Adrenal gland (tissue), 5 donors: ENCODE results near the gene CD300LB.

ENCODE experiments used
- POLR2A ChIP-seq, 2 donors: fragments of 450-650 bp; IDR thresholded peaks; one replicate each; pipeline ENCODE4 v1.6.1; 2017; ENCODE audit warnings: antibody characterized with exemption in 2 of 2, mild to moderate bottlenecking in 2 of 2, moderate library complexity in 1 of 2
- TF ChIP-seq, protein P1 (sequence below), 6 experiments: fragments of 450-650 bp in 4 of 6; fragments of 200-600 bp in 2 of 6; sonication (generic) in 1 of 6; IDR thresholded peaks; 1 replicate in 5 of 6; 2 replicates in 1 of 6; pipeline versions ENCODE4 v1.5.1 to v1.8.0; 2016 to 2021; ENCODE audit warnings: antibody characterized with exemption in 6 of 6, mild to moderate bottlenecking in 2 of 6, moderate library complexity in 1 of 6
- donor health status: DM: no; HTN: no; CAD: no.

DNA sequence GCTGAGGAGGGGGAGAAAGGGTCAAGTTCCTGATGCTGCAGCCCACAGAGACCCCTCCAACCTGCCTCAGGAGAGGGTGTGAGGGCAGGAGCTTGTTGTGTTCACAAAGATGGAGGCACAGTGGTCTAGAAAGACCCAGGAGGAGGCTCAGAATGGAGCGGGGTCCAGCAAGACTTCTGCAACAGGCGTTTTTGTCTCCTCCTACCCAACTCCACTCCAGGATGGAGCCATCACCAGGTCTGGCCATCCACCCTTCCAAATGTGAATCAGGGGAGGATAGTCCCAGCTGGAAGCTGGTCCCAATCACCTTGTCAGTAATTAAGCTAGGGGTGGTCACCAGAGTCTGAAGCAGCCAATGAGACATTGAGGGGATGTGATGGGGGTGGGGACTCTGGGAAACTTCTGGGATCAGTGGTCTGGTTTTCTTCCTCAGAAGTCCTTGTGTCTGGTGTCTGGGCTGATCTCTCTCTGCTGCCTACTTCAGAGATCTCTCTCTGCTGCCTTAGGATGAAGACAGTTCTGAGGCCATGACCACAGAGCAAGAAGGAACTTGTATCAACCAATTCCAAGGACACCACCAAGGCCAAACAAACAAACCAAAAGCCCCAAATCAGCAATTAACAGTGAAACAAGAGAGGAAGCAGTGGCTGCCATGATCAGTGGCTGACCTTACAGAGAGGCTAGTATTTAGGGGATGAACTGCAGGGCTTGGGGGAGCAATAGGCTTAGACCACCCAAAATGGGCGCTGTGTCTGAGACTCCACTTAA is 14.5 kb downstream of the CD300LB start:
- TF ChIP-seq, protein P1, sequence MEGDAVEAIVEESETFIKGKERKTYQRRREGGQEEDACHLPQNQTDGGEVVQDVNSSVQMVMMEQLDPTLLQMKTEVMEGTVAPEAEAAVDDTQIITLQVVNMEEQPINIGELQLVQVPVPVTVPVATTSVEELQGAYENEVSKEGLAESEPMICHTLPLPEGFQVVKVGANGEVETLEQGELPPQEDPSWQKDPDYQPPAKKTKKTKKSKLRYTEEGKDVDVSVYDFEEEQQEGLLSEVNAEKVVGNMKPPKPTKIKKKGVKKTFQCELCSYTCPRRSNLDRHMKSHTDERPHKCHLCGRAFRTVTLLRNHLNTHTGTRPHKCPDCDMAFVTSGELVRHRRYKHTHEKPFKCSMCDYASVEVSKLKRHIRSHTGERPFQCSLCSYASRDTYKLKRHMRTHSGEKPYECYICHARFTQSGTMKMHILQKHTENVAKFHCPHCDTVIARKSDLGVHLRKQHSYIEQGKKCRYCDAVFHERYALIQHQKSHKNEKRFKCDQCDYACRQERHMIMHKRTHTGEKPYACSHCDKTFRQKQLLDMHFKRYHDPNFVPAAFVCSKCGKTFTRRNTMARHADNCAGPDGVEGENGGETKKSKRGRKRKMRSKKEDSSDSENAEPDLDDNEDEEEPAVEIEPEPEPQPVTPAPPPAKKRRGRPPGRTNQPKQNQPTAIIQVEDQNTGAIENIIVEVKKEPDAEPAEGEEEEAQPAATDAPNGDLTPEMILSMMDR (IDR thresholded peaks at IDR 0.05), result no peak
- no peak for TF ChIP-seq POLR2A (IDR thresholded peaks at IDR 0.05)
